ENCODE measurements around the gene PLA2G4D. TPM values are rescaled to one million over a fixed set of nuclear protein-coding genes. Genes with fewer than 3 reads are reported as not detected.

PLA2G4D gene
- total RNA-seq, 1 experiment from 2014 or later, result 0.34 TPM

- Histone ChIP-seq H3K27ac (ENCODE audit: low read depth, low read length) (no peak overlapping the region), H3K9me2 (ENCODE audit: insufficient read depth) (no peaks in the 10 kb centered on the region), H3K4me1 (ENCODE audit: control insufficient read depth in 1 of 2, insufficient read depth in 2 of 2, low read length in 2 of 2) (peaks cover 0 to 10% of the 10 kb centered on the region in 2 experiments; a peak in 1 of 4 replicates), H3K79me2 (ENCODE audit: insufficient read depth, low read length) (no peaks in the 10 kb centered on the region), H3K9me3 (ENCODE audit: control insufficient read depth in 1 of 2, insufficient read depth in 1 of 2, low read depth in 1 of 2, low read length in 2 of 2) (no peaks in the 10 kb centered on the region), H3K27me3 (ENCODE audit: insufficient read depth, low read length) (no peaks in the 10 kb centered on the region), H3K36me3 (ENCODE audit: control insufficient read depth in 1 of 2, insufficient read depth in 2 of 2, low read length in 2 of 2) (no peaks in the 10 kb centered on the region), H3K4me3 (replicated peaks in 1 of 2; ENCODE audit: low read depth in 1 of 2, low read length in 2 of 2) (no peak overlapping the region), H2AFZ (ENCODE audit: low read depth, low read length, poor library complexity, severe bottlenecking) (no peak overlapping the region), H3K9ac (ENCODE audit: low read length) (no peak overlapping the region), H3K4me2 (ENCODE audit: low read length) (no peak overlapping the region), H4K20me1 (ENCODE audit: insufficient read depth) (no peaks in the 10 kb centered on the region)
- DNase-seq (ENCODE audit: low read depth, low spot score) (no peak), ATAC-seq (no peak)
- ChIA-PET CTCF (interaction anchor here (1.4 to 3.1 kb wide), 8 partner anchors 9 to 310 kb away, joined by 3 to 24 read pairs (median 12); partner anchors contain the start of genes MAPKBP1 and PLA2G4D), RAD21 (ENCODE audit: low non-redundant PET in 1 of 2, low total read pairs in 2 of 2, uncharacterized antibody in 2 of 2, unreplicated experiment in 2 of 2) (no interaction called here), POLR2A (no interaction called here)
- intact Hi-C loops (cut with micrococcal nuclease), result loop anchor here (5.0 kb wide), 1 partner anchor 389 kb away; no protein-coding TSS in a partner anchor
- no peak for TF ChIP-seq FOSL1 (IDR thresholded peaks at IDR 0.05; ENCODE audit: low read depth)
- no peak for TF ChIP-seq CBX3 (IDR thresholded peaks at IDR 0.05; ENCODE audit: low read depth)
- no peak for TF ChIP-seq JUND (IDR thresholded peaks at IDR 0.05)
- TF ChIP-seq EZH2 (IDR thresholded peaks at IDR 0.05), result no peak
- no peak for TF ChIP-seq SIN3A (IDR thresholded peaks at IDR 0.05; ENCODE audit: low read depth)
- no peak for TF ChIP-seq ELF1 (IDR thresholded peaks at IDR 0.05; ENCODE audit: borderline replicate concordance, low read depth)
- no peak for TF ChIP-seq ZBTB33 (IDR thresholded peaks at IDR 0.05; ENCODE audit: extremely low read depth, insufficient replicate concordance, low read length)
- TF ChIP-seq ATF3 (IDR thresholded peaks at IDR 0.05), result no peak
- no peak for TF ChIP-seq REST (IDR thresholded peaks at IDR 0.05; ENCODE audit: low read depth)
- TF ChIP-seq MAX (IDR thresholded peaks at IDR 0.05), result no peak
- TF ChIP-seq POLR2AphosphoS5 (IDR thresholded peaks at IDR 0.05; ENCODE audit: low read depth, low read length), result no peak
- TF ChIP-seq CEBPB (IDR thresholded peaks at IDR 0.05; ENCODE audit: low read depth), result no peak
- no TSS peak for BruUV-seq (replicated peaks)
Observed at GRCh38 chr15:42082823-42083604, 11.3 kb downstream of the PLA2G4D start.
